ENCODE measurements around the gene CSF2RB. TPM values are rescaled to one million over a fixed set of nuclear protein-coding genes. Genes with fewer than 3 reads are reported as not detected.

Gene CSF2RB
- total RNA-seq, 1 donor from 2014 or later: 0.05 TPM

- Mint-ChIP-seq H3K9me3 (ENCODE audit: low read depth) (no peaks in the 10 kb centered on the region), H3K4me1 (ENCODE audit: low read depth) (peaks cover 7% of the 10 kb centered on the region), H3K4me3 (ENCODE audit: unreplicated experiment) (no peak overlapping the region), H3K27me3 (ENCODE audit: low read depth) (peaks cover 35% of the 10 kb centered on the region), H3K36me3 (ENCODE audit: low read depth) (peaks cover 3% of the 10 kb centered on the region), H3K27ac (ENCODE audit: unreplicated experiment) (no peak overlapping the region)
- no peak for DNase-seq (ENCODE audit: low spot score)
- TF ChIP-seq CTCF (IDR thresholded peaks at IDR 0.05): no peak
These were observed 12.2 kb downstream of the CSF2RB start for GRCh38 chr22:36925388-36926290.

GRCh38 chr22:36926309-36926708 is 12.9 kb downstream of the CSF2RB start:
- Mint-ChIP-seq H3K36me3 (ENCODE audit: low read depth) (peaks cover 3% of the 10 kb centered on the region), H3K27me3 (ENCODE audit: low read depth) (peaks cover 41% of the 10 kb centered on the region)

GRCh38 chr22:36926721-36927435 is 13.4 kb downstream of the CSF2RB start:
- no peak for DNase-seq (ENCODE audit: low spot score)
- peaks cover 3% of the 10 kb centered on the region for H3K36me3 Mint-ChIP-seq (ENCODE audit: low read depth)
- no peak for TF ChIP-seq CTCF (IDR thresholded peaks at IDR 0.05)
- no peak overlapping the region for H3K4me3 Mint-ChIP-seq (ENCODE audit: unreplicated experiment)
- H3K9me3 Mint-ChIP-seq (ENCODE audit: low read depth): no peaks in the 10 kb centered on the region
- no peak overlapping the region for H3K27ac Mint-ChIP-seq (ENCODE audit: unreplicated experiment)
- H3K27me3 Mint-ChIP-seq (ENCODE audit: low read depth): peaks cover 41% of the 10 kb centered on the region
- H3K4me1 Mint-ChIP-seq (ENCODE audit: low read depth): peaks cover 7% of the 10 kb centered on the region

More at GRCh38 chr22:36926309-36926708, 12.9 kb downstream of the CSF2RB start:
- no peak overlapping the region for H3K4me3 Mint-ChIP-seq (ENCODE audit: unreplicated experiment)
- H3K4me1 Mint-ChIP-seq (ENCODE audit: low read depth): peaks cover 7% of the 10 kb centered on the region
- no peak for DNase-seq (ENCODE audit: low spot score)
- TF ChIP-seq CTCF (IDR thresholded peaks at IDR 0.05): no peak
- H3K27ac Mint-ChIP-seq (ENCODE audit: unreplicated experiment): no peak overlapping the region
- H3K9me3 Mint-ChIP-seq (ENCODE audit: low read depth): no peaks in the 10 kb centered on the region

GRCh38 chr22:36927671-36928070 is 14.2 kb downstream of the CSF2RB start:
- H3K36me3 Mint-ChIP-seq (ENCODE audit: low read depth): peaks cover 3% of the 10 kb centered on the region
- H3K4me1 Mint-ChIP-seq (ENCODE audit: low read depth): peaks cover 1% of the 10 kb centered on the region
- no peak for TF ChIP-seq CTCF (IDR thresholded peaks at IDR 0.05)
- peaks cover 41% of the 10 kb centered on the region for H3K27me3 Mint-ChIP-seq (ENCODE audit: low read depth)
- DNase-seq (ENCODE audit: low spot score): no peak
- no peaks in the 10 kb centered on the region for H3K9me3 Mint-ChIP-seq (ENCODE audit: low read depth)
- H3K27ac Mint-ChIP-seq (ENCODE audit: unreplicated experiment): no peak overlapping the region
- no peak overlapping the region for H3K4me3 Mint-ChIP-seq (ENCODE audit: unreplicated experiment)

GRCh38 chr22:36928196-36928595 is 14.8 kb downstream of the CSF2RB start:
- Mint-ChIP-seq H3K36me3 (ENCODE audit: low read depth) (peaks cover 3% of the 10 kb centered on the region), H3K27me3 (ENCODE audit: low read depth) (peaks cover 41% of the 10 kb centered on the region), H3K27ac (ENCODE audit: unreplicated experiment) (no peak overlapping the region), H3K4me3 (ENCODE audit: unreplicated experiment) (no peak overlapping the region), H3K9me3 (ENCODE audit: low read depth) (no peaks in the 10 kb centered on the region), H3K4me1 (ENCODE audit: low read depth) (no peaks in the 10 kb centered on the region)
- no peak for DNase-seq (ENCODE audit: low spot score)
- no peak for TF ChIP-seq CTCF (IDR thresholded peaks at IDR 0.05)

Data from chondrocyte (in vitro differentiated cells).